GM12874 (cell line): ENCODE measurements around the gene FUT8.

ENCODE experiments used
- TF ChIP-seq, protein P1 (sequence below): IDR thresholded peaks from 2 replicates; pipeline ENCODE4 v1.5.1; 2011; ENCODE audit warnings: low read depth, mild to moderate bottlenecking, control low read depth, low read length, moderate library complexity; ENCODE audit not compliant: insufficient read depth

Gene FUT8

DNA sequence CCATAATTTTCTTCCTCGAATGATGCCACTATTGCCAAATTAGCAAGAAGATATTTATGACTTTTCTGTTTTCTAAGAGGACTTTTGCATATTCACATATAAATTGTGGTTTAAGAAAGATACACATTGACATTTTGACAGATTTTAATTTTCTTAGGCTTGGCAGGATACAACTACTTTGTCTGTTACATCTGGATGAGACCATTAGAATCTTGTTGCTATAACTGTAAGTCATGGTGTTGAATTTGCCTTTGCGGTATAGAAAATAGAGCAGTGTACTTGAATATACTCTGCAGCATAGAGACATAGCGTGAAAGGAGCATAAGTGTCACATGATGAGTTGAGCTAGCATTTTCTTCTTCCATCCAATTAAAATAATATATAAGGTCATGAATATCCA, 169.3 kb downstream of the FUT8 start:
- TF ChIP-seq, protein P1, sequence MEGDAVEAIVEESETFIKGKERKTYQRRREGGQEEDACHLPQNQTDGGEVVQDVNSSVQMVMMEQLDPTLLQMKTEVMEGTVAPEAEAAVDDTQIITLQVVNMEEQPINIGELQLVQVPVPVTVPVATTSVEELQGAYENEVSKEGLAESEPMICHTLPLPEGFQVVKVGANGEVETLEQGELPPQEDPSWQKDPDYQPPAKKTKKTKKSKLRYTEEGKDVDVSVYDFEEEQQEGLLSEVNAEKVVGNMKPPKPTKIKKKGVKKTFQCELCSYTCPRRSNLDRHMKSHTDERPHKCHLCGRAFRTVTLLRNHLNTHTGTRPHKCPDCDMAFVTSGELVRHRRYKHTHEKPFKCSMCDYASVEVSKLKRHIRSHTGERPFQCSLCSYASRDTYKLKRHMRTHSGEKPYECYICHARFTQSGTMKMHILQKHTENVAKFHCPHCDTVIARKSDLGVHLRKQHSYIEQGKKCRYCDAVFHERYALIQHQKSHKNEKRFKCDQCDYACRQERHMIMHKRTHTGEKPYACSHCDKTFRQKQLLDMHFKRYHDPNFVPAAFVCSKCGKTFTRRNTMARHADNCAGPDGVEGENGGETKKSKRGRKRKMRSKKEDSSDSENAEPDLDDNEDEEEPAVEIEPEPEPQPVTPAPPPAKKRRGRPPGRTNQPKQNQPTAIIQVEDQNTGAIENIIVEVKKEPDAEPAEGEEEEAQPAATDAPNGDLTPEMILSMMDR: no peak

DNA sequence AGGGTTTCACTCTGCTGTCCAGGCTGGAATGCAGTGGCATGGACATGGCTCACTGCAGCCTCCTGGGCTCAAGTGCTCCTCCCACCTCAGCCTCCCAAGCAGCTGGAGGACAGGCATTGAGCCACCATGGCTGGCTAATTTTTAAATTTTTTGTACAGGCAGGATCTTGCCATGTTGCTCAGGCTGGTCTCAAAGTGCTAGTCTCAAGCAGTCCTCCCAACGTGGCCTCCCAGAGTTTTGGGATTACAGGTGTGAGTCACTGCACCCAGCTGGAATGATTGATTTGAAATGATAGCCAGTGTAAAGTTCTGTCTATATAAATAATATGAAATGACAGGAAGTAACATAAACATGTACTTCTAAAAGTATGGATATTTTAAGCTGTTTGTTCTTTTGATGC, 172.7 kb downstream of the FUT8 start:
- TF ChIP-seq, protein P1: no peak

DNA sequence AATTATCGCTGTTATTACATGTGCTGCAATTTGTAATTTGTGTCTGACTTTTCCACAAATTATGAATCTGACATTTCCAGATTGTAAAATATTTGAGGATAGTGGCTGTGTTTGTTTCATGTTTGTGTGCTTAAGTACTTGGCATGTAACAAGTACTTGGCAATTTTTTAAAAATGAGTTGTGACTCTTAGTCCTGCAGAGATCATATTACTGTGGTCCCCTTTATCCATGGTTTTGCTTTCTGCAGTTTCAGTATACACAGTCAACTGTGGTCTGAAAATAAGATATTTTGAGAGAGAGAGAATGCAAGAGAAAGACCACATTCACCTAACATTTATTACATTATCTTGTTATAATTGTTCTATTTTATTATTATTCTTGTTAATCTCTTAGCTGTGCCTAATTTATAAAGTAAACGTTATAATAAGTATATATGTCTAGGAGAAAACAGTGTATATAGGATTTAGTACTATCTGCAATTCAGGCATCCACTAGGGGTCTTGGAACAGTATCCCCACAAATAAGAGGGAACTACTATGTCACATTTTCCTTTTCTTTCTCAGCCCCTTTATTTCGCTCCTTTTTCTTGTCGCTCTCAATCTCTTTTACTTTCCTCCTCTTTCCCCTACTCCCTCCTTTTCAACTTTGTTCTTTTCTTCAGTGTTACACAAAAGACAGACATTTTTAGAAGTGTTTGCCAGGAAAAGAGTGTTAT, 176.1 kb downstream of the FUT8 start:
- TF ChIP-seq, protein P1: no peak

DNA sequence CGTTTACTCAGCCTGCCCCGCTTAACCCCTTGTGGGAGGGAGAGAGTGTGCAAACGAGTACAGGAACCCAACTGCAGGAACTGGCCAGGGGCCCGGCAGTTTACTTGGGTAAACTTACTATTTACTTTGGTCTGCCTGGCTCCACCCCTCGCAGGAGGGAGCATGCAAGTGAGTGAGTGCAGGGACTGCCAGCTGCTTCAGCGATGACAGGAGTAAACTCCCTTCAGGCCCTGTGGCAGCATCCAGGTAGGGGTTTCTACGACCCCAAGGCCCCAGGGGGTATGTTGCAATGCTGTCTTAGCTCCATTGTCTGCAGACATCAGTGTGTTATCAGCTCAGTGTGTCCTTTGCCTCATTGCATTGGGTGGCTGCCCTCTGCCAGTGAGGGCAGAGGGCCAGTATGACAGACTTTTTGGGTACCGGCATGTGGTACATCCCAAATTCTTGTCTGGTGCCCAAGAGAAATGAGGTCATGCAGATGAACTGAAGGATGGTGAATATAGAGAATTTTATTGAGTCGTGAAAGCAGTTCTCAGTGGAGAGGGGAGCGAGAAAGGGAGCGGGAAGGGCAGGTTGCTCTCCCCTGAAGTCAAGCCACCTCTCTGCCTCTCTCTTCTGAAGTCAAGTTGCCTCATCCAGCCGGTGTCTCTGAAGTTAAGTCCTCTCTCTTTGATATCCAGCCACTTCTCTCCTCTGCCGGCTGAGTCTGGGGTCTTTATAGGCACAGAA, 181.8 kb downstream of the FUT8 start:
- TF ChIP-seq, protein P1: no peak

DNA sequence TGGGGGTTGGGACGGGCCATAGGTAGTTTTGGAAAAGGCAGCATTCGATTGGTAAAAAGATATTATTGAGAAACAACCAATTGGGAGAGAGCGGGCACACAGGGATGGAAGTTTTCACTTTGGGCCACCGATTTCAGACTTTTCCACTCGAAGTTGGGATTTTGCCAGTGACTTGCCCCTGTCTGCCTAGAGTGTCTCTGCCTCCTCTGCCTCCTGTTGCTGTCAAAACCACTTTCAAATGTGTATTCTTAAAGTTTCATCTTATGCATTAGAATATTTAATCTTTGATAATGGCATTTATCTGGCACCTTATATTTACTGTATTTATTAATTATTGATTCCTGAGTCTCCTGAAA, 182.3 kb downstream of the FUT8 start:
- TF ChIP-seq, protein P1: no peak

GRCh38 chr14:65599375-65599774, 186.8 kb downstream of the FUT8 start:
- TF ChIP-seq, protein P1: no peak

- TF ChIP-seq, protein P1: no peak
Measured at GRCh38 chr14:65600742-65601141, 188.2 kb downstream of the FUT8 start.
